ENCODE results near the gene FBF1.
A peak's percentile ranks its signal among the peaks of the same experiment; 100 is the strongest.

GRCh38 chr17:75878174-75878998 lies 62.5 kb downstream of the FBF1 start, which contains the start of gene TRIM47:
- TF ChIP-seq POLR2A (IDR thresholded peaks at IDR 0.05), result peak; percentile 88
- TF ChIP-seq, protein P1, sequence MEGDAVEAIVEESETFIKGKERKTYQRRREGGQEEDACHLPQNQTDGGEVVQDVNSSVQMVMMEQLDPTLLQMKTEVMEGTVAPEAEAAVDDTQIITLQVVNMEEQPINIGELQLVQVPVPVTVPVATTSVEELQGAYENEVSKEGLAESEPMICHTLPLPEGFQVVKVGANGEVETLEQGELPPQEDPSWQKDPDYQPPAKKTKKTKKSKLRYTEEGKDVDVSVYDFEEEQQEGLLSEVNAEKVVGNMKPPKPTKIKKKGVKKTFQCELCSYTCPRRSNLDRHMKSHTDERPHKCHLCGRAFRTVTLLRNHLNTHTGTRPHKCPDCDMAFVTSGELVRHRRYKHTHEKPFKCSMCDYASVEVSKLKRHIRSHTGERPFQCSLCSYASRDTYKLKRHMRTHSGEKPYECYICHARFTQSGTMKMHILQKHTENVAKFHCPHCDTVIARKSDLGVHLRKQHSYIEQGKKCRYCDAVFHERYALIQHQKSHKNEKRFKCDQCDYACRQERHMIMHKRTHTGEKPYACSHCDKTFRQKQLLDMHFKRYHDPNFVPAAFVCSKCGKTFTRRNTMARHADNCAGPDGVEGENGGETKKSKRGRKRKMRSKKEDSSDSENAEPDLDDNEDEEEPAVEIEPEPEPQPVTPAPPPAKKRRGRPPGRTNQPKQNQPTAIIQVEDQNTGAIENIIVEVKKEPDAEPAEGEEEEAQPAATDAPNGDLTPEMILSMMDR (IDR thresholded peaks at IDR 0.05), result peak in 1 of 4 experiments; percentile 1
- no peak for TF ChIP-seq POLR2AphosphoS5 (IDR thresholded peaks at IDR 0.05)
